Measurements from ENCODE around the gene PHF19. TPM values are rescaled to one million over a fixed set of nuclear protein-coding genes. Genes with fewer than 3 reads are reported as not detected.

The PHF19 gene
- total RNA-seq, 2 donors from 2014 or later, result 305 to 312 TPM

- no peak for ATAC-seq
- Mint-ChIP-seq H3K9me3 (no peaks in the 10 kb centered on the region), H3K36me3 (peaks cover 29 to 62% of the 10 kb centered on the region in 2 donors), H3K27ac (peak overlapping the region; percentile 87 to 95)
- DNase-seq (ENCODE audit: low spot score in 2 of 2), result no peak
These were observed 7.3 kb downstream of the PHF19 start for GRCh38 chr9:120869726-120870125.

GRCh38 chr9:120869360-120869687 is 7.7 kb downstream of the PHF19 start:
- H3K9me3 Mint-ChIP-seq, result no peaks in the 10 kb centered on the region
- no peak for DNase-seq (ENCODE audit: low spot score in 2 of 2)
- H3K27ac Mint-ChIP-seq, result peak overlapping the region; percentile 87 to 95
- peaks cover 26 to 60% of the 10 kb centered on the region in 2 donors for H3K36me3 Mint-ChIP-seq
- no peak for ATAC-seq

- DNase-seq (ENCODE audit: low spot score in 2 of 2) (peak; percentile 92 to 93), ATAC-seq (peak; percentile 88 to 92)
- Mint-ChIP-seq H3K36me3 (peaks cover 26 to 59% of the 10 kb centered on the region in 2 donors), H3K9me3 (no peaks in the 10 kb centered on the region), H3K27ac (peak overlapping the region; percentile 87 to 95)
These were observed 8.2 kb downstream of the PHF19 start for GRCh38 chr9:120868676-120869359.

- ATAC-seq, result no peak
- Mint-ChIP-seq H3K36me3 (peaks cover 21 to 56% of the 10 kb centered on the region in 2 donors), H3K27ac (peak overlapping the region; percentile 44 to 77), H3K9me3 (no peaks in the 10 kb centered on the region)
- DNase-seq (ENCODE audit: low spot score in 2 of 2), result no peak
These were observed 8.7 kb downstream of the PHF19 start for GRCh38 chr9:120868339-120868675.

GRCh38 chr9:120867676-120868338 is 9.2 kb downstream of the PHF19 start:
- H3K36me3 Mint-ChIP-seq, result peaks cover 16 to 56% of the 10 kb centered on the region in 2 donors
- DNase-seq (ENCODE audit: low spot score in 2 of 2) (no peak), ATAC-seq (no peak)
- H3K27ac Mint-ChIP-seq, result peak overlapping the region; percentile 44 to 65
- H3K9me3 Mint-ChIP-seq, result no peaks in the 10 kb centered on the region

- DNase-seq (ENCODE audit: low spot score in 2 of 2), result no peak
- H3K9me3 Mint-ChIP-seq, result no peaks in the 10 kb centered on the region
- peak overlapping the region in 1 of 2 donors; percentile 1 for H3K27ac Mint-ChIP-seq
- ATAC-seq, result no peak
- peaks cover 15 to 51% of the 10 kb centered on the region in 2 donors for H3K36me3 Mint-ChIP-seq
These were observed 10.3 kb downstream of the PHF19 start for GRCh38 chr9:120866651-120867050.

- Mint-ChIP-seq H3K27ac (peak overlapping the region; percentile 37 to 75), H3K36me3 (peaks cover 23 to 49% of the 10 kb centered on the region in 2 donors), H3K9me3 (no peaks in the 10 kb centered on the region)
- no peak for DNase-seq (ENCODE audit: low spot score in 2 of 2)
- ATAC-seq, result no peak
These were observed 11.2 kb downstream of the PHF19 start for GRCh38 chr9:120865809-120866208.

GRCh38 chr9:120865176-120865575 is 11.8 kb downstream of the PHF19 start:
- no peak for ATAC-seq
- H3K36me3 Mint-ChIP-seq, result peaks cover 29 to 49% of the 10 kb centered on the region in 2 donors
- peak overlapping the region; percentile 29 to 37 for H3K27ac Mint-ChIP-seq

GRCh38 chr9:120864719-120865118 is 12.3 kb downstream of the PHF19 start:
- ATAC-seq (no peak), DNase-seq (ENCODE audit: low spot score in 2 of 2) (no peak)
- Mint-ChIP-seq H3K9me3 (no peaks in the 10 kb centered on the region), H3K27ac (no peak overlapping the region), H3K36me3 (peaks cover 34 to 49% of the 10 kb centered on the region in 2 donors)

More at GRCh38 chr9:120865176-120865575, 11.8 kb downstream of the PHF19 start:
- H3K9me3 Mint-ChIP-seq, result no peaks in the 10 kb centered on the region
- no peak for DNase-seq (ENCODE audit: low spot score in 2 of 2)

GRCh38 chr9:120863833-120864232 is 13.2 kb downstream of the PHF19 start:
- peak overlapping the region; percentile 60 to 72 for H3K27ac Mint-ChIP-seq

GRCh38 chr9:120862452-120862851 is 14.5 kb downstream of the PHF19 start:
- ATAC-seq, result no peak
- no peak for DNase-seq (ENCODE audit: low spot score in 2 of 2)
- no peaks in the 10 kb centered on the region for H3K9me3 Mint-ChIP-seq
- H3K27ac Mint-ChIP-seq, result peak overlapping the region in 1 of 2 donors; percentile 60
- H3K36me3 Mint-ChIP-seq, result peaks cover 32 to 54% of the 10 kb centered on the region in 2 donors

More at GRCh38 chr9:120863833-120864232, 13.2 kb downstream of the PHF19 start:
- Mint-ChIP-seq H3K36me3 (peaks cover 32 to 44% of the 10 kb centered on the region in 2 donors), H3K9me3 (no peaks in the 10 kb centered on the region)
- DNase-seq (ENCODE audit: low spot score in 2 of 2) (no peak), ATAC-seq (no peak)

GRCh38 chr9:120861935-120862334 is 15.1 kb downstream of the PHF19 start:
- peak overlapping the region; percentile 60 to 77 for H3K27ac Mint-ChIP-seq
- H3K9me3 Mint-ChIP-seq, result no peaks in the 10 kb centered on the region
- ATAC-seq (no peak), DNase-seq (ENCODE audit: low spot score in 2 of 2) (no peak)
- peaks cover 36 to 53% of the 10 kb centered on the region in 2 donors for H3K36me3 Mint-ChIP-seq

GRCh38 chr9:120860083-120860482 is 16.9 kb downstream of the PHF19 start:
- Mint-ChIP-seq H3K9me3 (no peaks in the 10 kb centered on the region), H3K27ac (peak overlapping the region in 1 of 2 donors; percentile 65), H3K36me3 (peaks cover 36 to 52% of the 10 kb centered on the region in 2 donors)
- ATAC-seq, result no peak
- DNase-seq (ENCODE audit: low spot score in 2 of 2), result no peak

GRCh38 chr9:120859361-120859760 is 17.6 kb downstream of the PHF19 start:
- Mint-ChIP-seq H3K27ac (no peak overlapping the region), H3K9me3 (no peaks in the 10 kb centered on the region), H3K36me3 (peaks cover 35 to 53% of the 10 kb centered on the region in 2 donors)
- ATAC-seq (no peak), DNase-seq (ENCODE audit: low spot score in 2 of 2) (no peak)

GRCh38 chr9:120857902-120858301 is 19.1 kb downstream of the PHF19 start:
- Mint-ChIP-seq H3K9me3 (no peaks in the 10 kb centered on the region), H3K36me3 (peaks cover 29 to 42% of the 10 kb centered on the region in 2 donors), H3K27ac (peak overlapping the region; percentile 50 to 64)
- ATAC-seq (no peak), DNase-seq (ENCODE audit: low spot score in 2 of 2) (no peak)

GRCh38 chr9:120857481-120857880 is 19.5 kb downstream of the PHF19 start:
- DNase-seq (ENCODE audit: low spot score in 2 of 2), result no peak

GRCh38 chr9:120856700-120857099 is 20.3 kb downstream of the PHF19 start:
- no peaks in the 10 kb centered on the region for H3K9me3 Mint-ChIP-seq

More at GRCh38 chr9:120857481-120857880, 19.5 kb downstream of the PHF19 start:
- Mint-ChIP-seq H3K36me3 (peaks cover 29 to 38% of the 10 kb centered on the region in 2 donors), H3K27ac (peak overlapping the region; percentile 64 to 81), H3K9me3 (no peaks in the 10 kb centered on the region)
- ATAC-seq, result no peak

More at GRCh38 chr9:120856700-120857099, 20.3 kb downstream of the PHF19 start:
- Mint-ChIP-seq H3K36me3 (peaks cover 26 to 37% of the 10 kb centered on the region in 2 donors), H3K27ac (peak overlapping the region; percentile 33 to 75)
- ATAC-seq (peak in 1 of 2 donors; percentile 6), DNase-seq (ENCODE audit: low spot score in 2 of 2) (no peak)

Data from activated naive CD4-positive, alpha-beta T cell treated with anti-CD3 and anti-CD28 coated beads, Interleukin-2, amount 50 U/mL, for 72 hours (primary cell).